K562 (cell line): ENCODE measurements around the gene ACKR2. TPM values are rescaled to one million over a fixed set of nuclear protein-coding genes. Genes with fewer than 3 reads are reported as not detected.
A peak's percentile ranks its signal among the peaks of the same experiment; 100 is the strongest.

ENCODE experiments used
- CBX8 ChIP-seq: fragments of 200-600 bp; sonication (generic); IDR thresholded peaks from 2 replicates; pipeline ENCODE4 v1.6.1; 2012; ENCODE audit warnings: borderline replicate concordance, mixed run types, low read depth, mild to moderate bottlenecking, moderate library complexity, mixed read lengths, low read length, control low read depth, inconsistent platforms; ENCODE audit not compliant: poor library complexity, severe bottlenecking; ENCODE audit errors: extremely low read depth
- CC2D1A ChIP-seq: fragments of 450-650 bp; IDR thresholded peaks from 2 replicates; pipeline ENCODE4 v1.6.1; 2017; ENCODE audit warnings: mild to moderate bottlenecking
- CXXC5 ChIP-seq: fragments of 250-450 bp; sonication (Bioruptor Pico); IDR thresholded peaks from 2 replicates; pipeline ENCODE4 v1.8.0; 2022; ENCODE audit warnings: inconsistent platforms, mild to moderate bottlenecking, moderate library complexity
- E2F3 ChIP-seq: fragments of 250-450 bp; sonication (Bioruptor Pico); IDR thresholded peaks from 2 replicates; pipeline ENCODE4 v1.4.0; 2020; ENCODE audit warnings: mild to moderate bottlenecking
- ETS2 ChIP-seq: IDR thresholded peaks from 2 replicates; pipeline ENCODE4 v1.6.1; 2016; ENCODE audit warnings: borderline replicate concordance, missing genetic modification characterization, mild to moderate bottlenecking, moderate library complexity, missing compliant biosample characterization; ENCODE audit not compliant: poor library complexity, severe bottlenecking
- FOXJ3 ChIP-seq: sonication (generic); formaldehyde crosslinking; IDR thresholded peaks from 2 replicates; pipeline ENCODE4 v1.4.0; 2020; ENCODE audit warnings: mild to moderate bottlenecking, missing genetic modification reagents
- FOXP1 ChIP-seq: sonication (generic); formaldehyde crosslinking; IDR thresholded peaks from 2 replicates; pipeline ENCODE4 v1.8.0; 2022; ENCODE audit warnings: mild to moderate bottlenecking, missing genetic modification reagents
- GTF2B ChIP-seq: IDR thresholded peaks from 2 replicates; pipeline ENCODE4 v1.6.1; 2011; ENCODE audit not compliant: insufficient read length; ENCODE audit errors: extremely low read depth
- HDAC6 ChIP-seq: IDR thresholded peaks from 2 replicates; pipeline ENCODE4 v1.6.1; 2012; ENCODE audit warnings: low read depth, mild to moderate bottlenecking, control low read depth, inconsistent platforms, low read length, moderate library complexity
- HLTF ChIP-seq: fragments of 450-650 bp; IDR thresholded peaks from 2 replicates; pipeline ENCODE4 v1.6.1; 2016
- KDM2B ChIP-seq: fragments of 250-450 bp; sonication (Bioruptor Pico); IDR thresholded peaks from 2 replicates; pipeline ENCODE4 v1.8.0; 2021; ENCODE audit warnings: mild to moderate bottlenecking, moderate library complexity
- MYC ChIP-seq, 2 experiments: fragments of 250-450 bp in 1 of 2; sonication (Bioruptor Pico) in 1 of 2; IDR thresholded peaks; 2 replicates each; pipeline versions ENCODE4 v1.5.1 to v1.6.1; 2012 to 2021; ENCODE audit warnings: low read depth in 2 of 2, borderline replicate concordance in 1 of 2, improper control_type of control experiment in 1 of 2, low read length in 1 of 2, mild to moderate bottlenecking in 1 of 2, moderate library complexity in 1 of 2
- MYNN ChIP-seq, 2 experiments: sonication (generic); formaldehyde crosslinking in 1 of 2; IDR thresholded peaks; 2 replicates each; pipeline versions ENCODE4 v1.5.0 to v1.6.1; 2016 to 2020; ENCODE audit warnings: antibody characterized with exemption in 1 of 2, missing genetic modification reagents in 1 of 2
- NFYB ChIP-seq: IDR thresholded peaks from 2 replicates; pipeline ENCODE4 v1.6.1; 2011; ENCODE audit warnings: mild to moderate bottlenecking, moderate library complexity; ENCODE audit not compliant: insufficient read length; ENCODE audit errors: extremely low read depth
- RAD21 ChIP-seq, 2 experiments: fragments of 250-450 bp in 1 of 2; fragments of 450-650 bp in 1 of 2; sonication (Bioruptor Pico) in 1 of 2; formaldehyde crosslinking in 1 of 2; IDR thresholded peaks in 1 of 2; conservative IDR thresholded peaks in 1 of 2; 2 replicates each; pipeline versions ENCODE4 v1.4.0 to v1.8.0; 2020 to 2022; ENCODE audit warnings: mild to moderate bottlenecking in 2 of 2, moderate library complexity in 1 of 2
- SLC30A9 ChIP-seq: fragments of 250-450 bp; sonication (Bioruptor Pico); IDR thresholded peaks from 2 replicates; pipeline ENCODE4 v1.8.0; 2022; ENCODE audit warnings: mild to moderate bottlenecking, moderate library complexity
- SOX6 ChIP-seq: fragments of 450-650 bp; IDR thresholded peaks from 2 replicates; pipeline ENCODE4 v1.6.1; 2014; ENCODE audit warnings: mild to moderate bottlenecking
- TAF9B ChIP-seq: fragments of 450-650 bp; IDR thresholded peaks from 2 replicates; pipeline ENCODE4 v1.6.1; 2018; ENCODE audit warnings: mild to moderate bottlenecking; ENCODE audit not compliant: partially characterized antibody
- TBP ChIP-seq: optimal IDR thresholded peaks from 2 replicates; pipeline ENCODE3; 2011; ENCODE audit warnings: low read depth, low read length, improper control_type of control experiment
- TRIM24 ChIP-seq, 2 experiments: fragments of 450-650 bp; IDR thresholded peaks; 2 replicates each; pipeline ENCODE4 v1.6.1; 2016
- XRCC5 ChIP-seq: fragments of 200-400 bp; formaldehyde crosslinking; IDR thresholded peaks from 2 replicates; pipeline ENCODE4 v1.6.1; 2017; ENCODE audit warnings: low read depth, mild to moderate bottlenecking, low read length
- ZBTB9 ChIP-seq: fragments of 450-650 bp; formaldehyde crosslinking; IDR thresholded peaks from 2 replicates; pipeline ENCODE4 v1.4.0; 2020; ENCODE audit warnings: mild to moderate bottlenecking, moderate library complexity
- ZEB2 ChIP-seq: fragments of 450-650 bp; IDR thresholded peaks from 2 replicates; pipeline ENCODE4 v1.6.1; 2016
- ZNF174 ChIP-seq: fragments of 250-450 bp; sonication (Bioruptor Pico); IDR thresholded peaks from 2 replicates; pipeline ENCODE4 v1.4.0; 2020; ENCODE audit warnings: mild to moderate bottlenecking
- ZNF444 ChIP-seq: fragments of 250-450 bp; sonication (Bioruptor Pico); IDR thresholded peaks from 2 replicates; pipeline ENCODE4 v1.4.0; 2020; ENCODE audit warnings: mild to moderate bottlenecking, moderate library complexity
- ZNF583 ChIP-seq: fragments of 250-450 bp; sonication (Bioruptor Pico); IDR thresholded peaks from 2 replicates; pipeline ENCODE4 v1.4.0; 2020
- polyA plus RNA-seq, 8 experiments: library from polyadenylated mRNA; depleted of rRNA in 4 of 8; stranded (reverse) in 5 of 8; unstranded in 3 of 8; fragments of >200 nt; fragmentation: Nextera tagmentation in 2 of 8; fragmentation: Illumina TruSeq in 1 of 8; extraction: Ambion mirVana in 2 of 8; extraction: Trizol in 1 of 8; gene quantifications; 2 replicates each; pipeline versions ENCODE4 v1.2.1 to v1.2.3, GENCODE V29; 2011 to 2014; ENCODE audit warnings: inconsistent platforms in 1 of 8, missing spikeins in 1 of 8
- total RNA-seq, 7 experiments: library from RNA; depleted of rRNA in 6 of 7; stranded (reverse); fragments of >200 nt in 6 of 7; fragmentation: Illumina TruSeq in 2 of 7; extraction: Trizol in 2 of 7; gene quantifications; 2 replicates each; pipeline versions ENCODE4 v1.2.1 to v1.2.3, GENCODE V29; 2011 to 2021; ENCODE audit warnings: low replicate concordance in 1 of 7
- TF ChIP-seq, protein P1 (sequence below): sonication (generic); formaldehyde crosslinking; IDR thresholded peaks from 2 replicates; pipeline ENCODE4 v1.8.0; 2022; ENCODE audit warnings: missing genetic modification reagents, mild to moderate bottlenecking, moderate library complexity, borderline replicate concordance
- TF ChIP-seq, protein P2 (sequence below): sonication (generic); formaldehyde crosslinking; IDR thresholded peaks from 2 replicates; pipeline ENCODE4 v1.9.0; 2022; ENCODE audit warnings: mild to moderate bottlenecking, missing genetic modification reagents

ACKR2 gene
- total and polyA plus RNA-seq, 9 of the 15 experiments (the other 6 are each of a cell fraction or from before 2014, with no cell fraction given) = 0.03 to 0.69 (median 0.25) TPM; not detected in 1

GRCh38 chr3:42831321-42831713 lies 22.1 kb downstream of the ACKR2 start (continued):
- TF ChIP-seq, protein P1, sequence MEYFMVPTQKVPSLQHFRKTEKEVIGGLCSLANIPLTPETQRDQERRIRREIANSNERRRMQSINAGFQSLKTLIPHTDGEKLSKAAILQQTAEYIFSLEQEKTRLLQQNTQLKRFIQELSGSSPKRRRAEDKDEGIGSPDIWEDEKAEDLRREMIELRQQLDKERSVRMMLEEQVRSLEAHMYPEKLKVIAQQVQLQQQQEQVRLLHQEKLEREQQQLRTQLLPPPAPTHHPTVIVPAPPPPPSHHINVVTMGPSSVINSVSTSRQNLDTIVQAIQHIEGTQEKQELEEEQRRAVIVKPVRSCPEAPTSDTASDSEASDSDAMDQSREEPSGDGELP (CRISPR knock-in tag) = peak; percentile 81
- TF ChIP-seq ZNF444 = no peak
- no peak for TF ChIP-seq ZNF174 (CRISPR knock-in tag)
- TF ChIP-seq FOXJ3 (CRISPR knock-in tag) = no peak
- no peak for TF ChIP-seq KDM2B (CRISPR knock-in tag)
- no peak for TF ChIP-seq ZEB2
- TF ChIP-seq NFYB = peak; percentile 30
- TF ChIP-seq CXXC5 (CRISPR knock-in tag) = no peak
- TF ChIP-seq, protein P2, sequence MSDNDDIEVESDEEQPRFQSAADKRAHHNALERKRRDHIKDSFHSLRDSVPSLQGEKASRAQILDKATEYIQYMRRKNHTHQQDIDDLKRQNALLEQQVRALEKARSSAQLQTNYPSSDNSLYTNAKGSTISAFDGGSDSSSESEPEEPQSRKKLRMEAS (CRISPR knock-in tag) = no peak
- TF ChIP-seq ZBTB9 = no peak
- no peak for TF ChIP-seq TRIM24 (IDR thresholded peaks at IDR 0.05)
- peak; percentile 94 to 97 for TF ChIP-seq RAD21 (CRISPR knock-in tag; conservative IDR thresholded peaks at IDR 0.05 in 1 of 2, IDR thresholded peaks at IDR 0.05 in 1 of 2)
- TF ChIP-seq TAF9B = no peak
- no peak for TF ChIP-seq HDAC6
- TF ChIP-seq FOXP1 (CRISPR knock-in tag) = no peak
- no peak for TF ChIP-seq SOX6
- no peak for TF ChIP-seq GTF2B
- TF ChIP-seq MYNN (IDR thresholded peaks at IDR 0.05) = 0 out of 2 replicates have a peak, but pooled peaks have one; percentile 20
- no peak for TF ChIP-seq MYNN (CRISPR knock-in tag; IDR thresholded peaks at IDR 0.05)
- 0 out of 2 replicates have a peak, but pooled peaks have one; percentile 35 for TF ChIP-seq MYC (IDR thresholded peaks at IDR 0.05; ENCODE audit: low read depth, low read length)
- no peak for TF ChIP-seq MYC (CRISPR knock-in tag; IDR thresholded peaks at IDR 0.05; ENCODE audit: borderline replicate concordance, low read depth)
- TF ChIP-seq E2F3 (CRISPR knock-in tag) = no peak
- TF ChIP-seq CBX8 = no peak
- no peak for TF ChIP-seq ZNF583
- peak; percentile 58; the same call in 1 of the 2 replicates for TF ChIP-seq CC2D1A
- TF ChIP-seq ETS2 (tag) = no peak
- TF ChIP-seq XRCC5 = peak; percentile 80; the same call in 1 of the 2 replicates
- no peak for TF ChIP-seq TBP
- TF ChIP-seq HLTF = no peak
- no peak for TF ChIP-seq SLC30A9 (CRISPR knock-in tag)
